Thyroid gland (tissue), 4 donors: ENCODE results near the gene TSGA10IP. TPM values are rescaled to one million over a fixed set of nuclear protein-coding genes. Genes with fewer than 3 reads are reported as not detected.

ENCODE experiments used
- DNase-seq, 2 donors: peaks; one replicate each; pipeline ENCODE4 v3.0.0-alpha.2; 2019
- H3K27ac ChIP-seq, 3 donors: fragments of 200-600 bp; sonication (generic); 1 replicate in 2 of 3; 2 replicates in 1 of 3; pipeline ENCODE4 v1.5.1; 2016 to 2019; ENCODE audit warnings: mild to moderate bottlenecking in 1 of 3, moderate library complexity in 1 of 3
- H3K27me3 ChIP-seq: fragments of 200-600 bp; sonication (generic); one replicate; pipeline ENCODE4 v1.5.1; 2019
- H3K36me3 ChIP-seq, 2 donors: fragments of 200-600 bp; sonication (generic); one replicate each; pipeline ENCODE4 v1.5.1; 2016 to 2019
- H3K4me1 ChIP-seq, 2 donors: fragments of 200-600 bp; sonication (generic); one replicate each; pipeline ENCODE4 v1.5.1; 2017 to 2019
- H3K4me3 ChIP-seq, 3 donors: fragments of 200-600 bp; sonication (generic); replicated peaks in 1 of 3; 1 replicate in 2 of 3; 2 replicates in 1 of 3; pipeline ENCODE4 v1.5.1; 2016; ENCODE audit warnings: mild to moderate bottlenecking in 1 of 3
- H3K9me3 ChIP-seq: fragments of 200-600 bp; sonication (generic); one replicate; pipeline ENCODE4 v1.5.1; 2017
- CTCF ChIP-seq, 6 experiments: fragments of 200-600 bp in 3 of 6; fragments of 450-650 bp in 3 of 6; sonication (generic) in 3 of 6; IDR thresholded peaks; one replicate each; pipeline ENCODE4 v1.5.1; 2016 to 2019; ENCODE audit warnings: antibody characterized with exemption in 6 of 6, mild to moderate bottlenecking in 2 of 6, inconsistent platforms in 1 of 6, moderate library complexity in 1 of 6
- POLR2A ChIP-seq, 2 donors: fragments of 450-650 bp; IDR thresholded peaks; one replicate each; pipeline ENCODE4 v1.6.1; 2017; ENCODE audit warnings: antibody characterized with exemption in 2 of 2, mild to moderate bottlenecking in 2 of 2, moderate library complexity in 1 of 2
- whole genome bisulfite sequencing, 2 donors: methylation state at CpG; one replicate each; pipeline ENCODE4 v1.1.5; 2017; 5-methylcytosine and 5-hydroxymethylcytosine counted together
- intact Hi-C: fragments of 100-400 bp; cut with DNase I; formaldehyde crosslinking; loops from one replicate; pipeline ENCODE4 v1.15.1; 2023
- total RNA-seq, 4 donors: library from RNA; depleted of rRNA; stranded (reverse); fragments of >200 nt; gene quantifications; one replicate each; pipeline ENCODE4 v1.2.3, GENCODE V29; 2016

Gene TSGA10IP
- total RNA-seq, 4 donors from 2014 or later: 0.33 TPM; not detected in 3

GRCh38 chr11:65965986-65966762 is 20.9 kb downstream of the TSGA10IP start:
- no peak overlapping the region for H3K4me3 ChIP-seq
- H3K9me3 ChIP-seq: no peaks in the 10 kb centered on the region
- no peak for TF ChIP-seq POLR2A (IDR thresholded peaks at IDR 0.05)
- TF ChIP-seq CTCF (IDR thresholded peaks at IDR 0.05): no peak
- intact Hi-C loops: loop anchor here (5.0 kb wide), 1 partner anchor 84 kb away; no protein-coding TSS in a partner anchor
- peaks cover 54 to 59% of the 10 kb centered on the region in 2 donors for H3K36me3 ChIP-seq
- 95 to 96% methylated on average over 24 to 25 of the region's 36 CpGs for WGBS, 2 donors
- H3K27me3 ChIP-seq: no peaks in the 10 kb centered on the region
- no peak overlapping the region for H3K27ac ChIP-seq
- no peak for DNase-seq
- H3K4me1 ChIP-seq: peaks cover 17 to 25% of the 10 kb centered on the region in 2 donors

- no peak for DNase-seq
- H3K27ac ChIP-seq: no peak overlapping the region
These were observed 22.2 kb downstream of the TSGA10IP start for GRCh38 chr11:65967329-65967934.

GRCh38 chr11:65968600-65969482 is 23.6 kb downstream of the TSGA10IP start:
- intact Hi-C loops: loop anchor here (5.0 kb wide), 1 partner anchor 87 kb away; no protein-coding TSS in a partner anchor
- H3K9me3 ChIP-seq: no peaks in the 10 kb centered on the region
- no peak overlapping the region for H3K4me3 ChIP-seq
- H3K27me3 ChIP-seq: no peaks in the 10 kb centered on the region
- H3K27ac ChIP-seq: no peak overlapping the region
- no peak for TF ChIP-seq CTCF (IDR thresholded peaks at IDR 0.05)
- TF ChIP-seq POLR2A (IDR thresholded peaks at IDR 0.05): no peak
- DNase-seq: no peak
- 81 to 87% methylated on average over 15 of the region's 15 CpGs for WGBS, 2 donors
- peaks cover 0 to 9% of the 10 kb centered on the region in 2 donors for H3K4me1 ChIP-seq
- H3K36me3 ChIP-seq: peaks cover 54 to 63% of the 10 kb centered on the region in 2 donors

More at GRCh38 chr11:65967329-65967934, 22.2 kb downstream of the TSGA10IP start:
- intact Hi-C loops: loop anchor here (5.0 kb wide), 1 partner anchor 85 kb away; no protein-coding TSS in a partner anchor
- no peak overlapping the region for H3K4me3 ChIP-seq
- H3K9me3 ChIP-seq: no peaks in the 10 kb centered on the region
- H3K36me3 ChIP-seq: peaks cover 54 to 59% of the 10 kb centered on the region in 2 donors
- no peak for TF ChIP-seq CTCF (IDR thresholded peaks at IDR 0.05)
- no peak for TF ChIP-seq POLR2A (IDR thresholded peaks at IDR 0.05)
- H3K4me1 ChIP-seq: peaks cover 13 to 22% of the 10 kb centered on the region in 2 donors
- H3K27me3 ChIP-seq: no peaks in the 10 kb centered on the region
- WGBS, 2 donors: 91 to 95% methylated on average over 30 of the region's 30 CpGs

DNA sequence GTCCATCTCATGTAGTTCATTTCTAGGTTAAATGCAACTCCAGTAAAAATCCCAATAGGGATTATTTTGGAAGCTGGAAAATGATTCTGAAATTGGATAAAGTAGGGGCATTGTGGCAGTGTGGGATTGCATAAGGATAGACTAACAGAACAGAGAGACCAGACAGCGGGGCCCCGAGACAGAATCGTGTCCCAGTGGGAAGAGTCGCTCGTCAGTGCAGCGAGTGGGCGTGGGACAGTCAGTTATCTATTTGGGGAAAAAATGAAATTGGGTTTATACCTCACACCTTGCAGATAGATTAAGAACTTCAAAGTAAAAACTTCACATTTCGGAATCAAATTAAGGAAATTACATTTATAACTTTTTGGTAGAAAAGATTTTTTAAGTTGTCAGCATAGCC is 26.8 kb downstream of the TSGA10IP start:
- H3K4me1 ChIP-seq: peaks cover 0 to 7% of the 10 kb centered on the region in 2 donors
- H3K36me3 ChIP-seq: peaks cover 33 to 40% of the 10 kb centered on the region in 2 donors
- no peak for DNase-seq
- no peak overlapping the region for H3K4me3 ChIP-seq
- intact Hi-C loops: no loop called here
- WGBS, 2 donors: 93 to 97% methylated on average over 8 of the region's 8 CpGs
- no peaks in the 10 kb centered on the region for H3K9me3 ChIP-seq
- no peaks in the 10 kb centered on the region for H3K27me3 ChIP-seq
- TF ChIP-seq POLR2A (IDR thresholded peaks at IDR 0.05) (no peak), CTCF (IDR thresholded peaks at IDR 0.05) (no peak)
- no peak overlapping the region for H3K27ac ChIP-seq
